H1 (cell line): ENCODE data around the gene TP73. TPM values are rescaled to one million over a fixed set of nuclear protein-coding genes. Genes with fewer than 3 reads are reported as not detected.

Source experiments
- RAD21 ChIP-seq, 2 experiments: IDR thresholded peaks in 1 of 2; conservative IDR thresholded peaks in 1 of 2; 2 replicates each; pipeline ENCODE4 v1.6.1; 2011; ENCODE audit warnings: low read depth in 2 of 2, low read length in 2 of 2, improper control_type of control experiment in 1 of 2, inconsistent platforms in 1 of 2, mild to moderate bottlenecking in 1 of 2, moderate library complexity in 1 of 2
- SUZ12 ChIP-seq: fragments of 200-600 bp; sonication (generic); IDR thresholded peaks from 2 replicates; pipeline ENCODE4 v1.6.1; 2012; ENCODE audit warnings: mild to moderate bottlenecking, inconsistent platforms, low read length, moderate library complexity, mixed read lengths
- polyA plus RNA-seq, 7 experiments: library from polyadenylated mRNA; depleted of rRNA in 3 of 7; stranded (reverse) in 5 of 7; unstranded in 2 of 7; fragments of >200 nt in 5 of 7; fragments of 200-250 nt in 2 of 7; gene quantifications; 1 replicate in 5 of 7; 2 replicates in 1 of 7; 4 replicates in 1 of 7; pipeline versions ENCODE4 v1.2.1 to v1.2.3, GENCODE V29; 2011 to 2013; ENCODE audit warnings: missing spikeins in 2 of 7, mixed read lengths in 2 of 7
- total RNA-seq: library from RNA; stranded (reverse); fragmentation: NEBNext Ultra II Directional; extraction: Animal tissue kit (Norgen Biotek cat#: 25700); gene quantifications from 2 replicates; pipeline ENCODE4 v1.2.1, GENCODE V29; 2021

Gene TP73
- total and polyA plus RNA-seq, 2 of the 8 experiments (the other 6 are each of a cell fraction or from before 2014, with no cell fraction given), result 2.6 to 3.1 TPM

- TF ChIP-seq RAD21 (IDR thresholded peaks at IDR 0.05 in 1 of 2, conservative IDR thresholded peaks at IDR 0.05 in 1 of 2; ENCODE audit: low read depth in 2 of 2, low read length in 2 of 2) (no peak), SUZ12 (no peak)
Measured at GRCh38 chr1:3753656-3754454, 101.5 kb downstream of the TP73 start (continued).
